Measurements from ENCODE around the gene JPT1.
"Not testable (repeated sequence)": the region's sequence is repeated elsewhere in the genome, so short reads cannot be mapped to it uniquely, and the experiment has no call there.

The JPT1 gene

GRCh38 chr17:75132018-75133000 lies 22.0 kb downstream of the JPT1 start:
- ATAC-seq (replicated peaks; ENCODE audit: extremely low read depth, poor library complexity, severe bottlenecking); H3K36me3 Mint-ChIP-seq (ENCODE audit: insufficient read depth); DNase-seq (ENCODE audit: low spot score in 2 of 2); H3K27me3 Mint-ChIP-seq; H3K9me3 Mint-ChIP-seq: not testable (repeated sequence)
- Mint-ChIP-seq H3K27ac (ENCODE audit: low read depth) (peak overlapping the region; percentile 49), H3K4me3 (peak overlapping the region; percentile 86), H3K4me1 (peaks cover 15% of the 10 kb centered on the region)

- ATAC-seq (replicated peaks; ENCODE audit: extremely low read depth, poor library complexity, severe bottlenecking) = peak; percentile 75
- Mint-ChIP-seq H3K4me3 (peak within 1 kb of the TSS; percentile 86), H3K4me1 (peaks cover 15% of the 10 kb centered on the region), H3K27ac (ENCODE audit: low read depth) (peak within 1 kb of the TSS; percentile 92), H3K27me3 (no peaks in the 10 kb centered on the region), H3K9me3 (no peaks in the 10 kb centered on the region), H3K36me3 (ENCODE audit: insufficient read depth) (peaks cover 8% of the 10 kb centered on the region)
- no peak for DNase-seq (ENCODE audit: low spot score in 2 of 2)
Observed at GRCh38 chr17:75131278-75132017, 22.9 kb downstream of the JPT1 start, which contains the start of gene NT5C. Gene NT5C (minus strand): TSS chr17:75131742. CDS start chr17:75131707, 35 bp downstream.

- Mint-ChIP-seq H3K27me3 (no peaks in the 10 kb centered on the region), H3K9me3 (no peaks in the 10 kb centered on the region), H3K4me3 (peak overlapping the region; percentile 86), H3K27ac (ENCODE audit: low read depth) (peak overlapping the region; percentile 92), H3K4me1 (peaks cover 19% of the 10 kb centered on the region), H3K36me3 (ENCODE audit: insufficient read depth) (peaks cover 7% of the 10 kb centered on the region)
- peak; percentile 60 for ATAC-seq (replicated peaks; ENCODE audit: extremely low read depth, poor library complexity, severe bottlenecking)
- no peak for DNase-seq (ENCODE audit: low spot score in 2 of 2)
Observed at GRCh38 chr17:75130632-75131277, 23.6 kb downstream of the JPT1 start.

GRCh38 chr17:75130059-75130631 lies 24.2 kb downstream of the JPT1 start:
- peaks cover 9% of the 10 kb centered on the region for H3K36me3 Mint-ChIP-seq (ENCODE audit: insufficient read depth)
- peak overlapping the region; percentile 86 for H3K4me3 Mint-ChIP-seq
- ATAC-seq (replicated peaks; ENCODE audit: extremely low read depth, poor library complexity, severe bottlenecking) (no peak), DNase-seq (ENCODE audit: low spot score in 2 of 2) (no peak)
- peak overlapping the region; percentile 92 for H3K27ac Mint-ChIP-seq (ENCODE audit: low read depth)
- H3K4me1 Mint-ChIP-seq = peaks cover 23% of the 10 kb centered on the region
- H3K27me3 Mint-ChIP-seq = no peaks in the 10 kb centered on the region
- H3K9me3 Mint-ChIP-seq = no peaks in the 10 kb centered on the region

- no peaks in the 10 kb centered on the region for H3K27me3 Mint-ChIP-seq
- peak overlapping the region; percentile 38 for H3K27ac Mint-ChIP-seq (ENCODE audit: low read depth)
- no peak for ATAC-seq (replicated peaks; ENCODE audit: extremely low read depth, poor library complexity, severe bottlenecking)
- no peak for DNase-seq (ENCODE audit: low spot score in 2 of 2)
- H3K4me1 Mint-ChIP-seq = peaks cover 26% of the 10 kb centered on the region
- H3K9me3 Mint-ChIP-seq = no peaks in the 10 kb centered on the region
- peaks cover 9% of the 10 kb centered on the region for H3K36me3 Mint-ChIP-seq (ENCODE audit: insufficient read depth)
- peak overlapping the region; percentile 37 for H3K4me3 Mint-ChIP-seq
Observed at GRCh38 chr17:75129576-75129975, 24.7 kb downstream of the JPT1 start.

GRCh38 chr17:75128694-75129505 lies 25.4 kb downstream of the JPT1 start:
- no peaks in the 10 kb centered on the region for H3K27me3 Mint-ChIP-seq
- H3K36me3 Mint-ChIP-seq (ENCODE audit: insufficient read depth) = peaks cover 9% of the 10 kb centered on the region
- H3K27ac Mint-ChIP-seq (ENCODE audit: low read depth) = peak overlapping the region; percentile 38
- ATAC-seq (replicated peaks; ENCODE audit: extremely low read depth, poor library complexity, severe bottlenecking) (no peak), DNase-seq (ENCODE audit: low spot score in 2 of 2) (no peak)
- peak overlapping the region; percentile 37 for H3K4me3 Mint-ChIP-seq
- H3K9me3 Mint-ChIP-seq = no peaks in the 10 kb centered on the region
- H3K4me1 Mint-ChIP-seq = peaks cover 30% of the 10 kb centered on the region

- H3K9me3 Mint-ChIP-seq; H3K27me3 Mint-ChIP-seq; DNase-seq (ENCODE audit: low spot score in 2 of 2); H3K4me3 Mint-ChIP-seq; H3K27ac Mint-ChIP-seq (ENCODE audit: low read depth); H3K36me3 Mint-ChIP-seq (ENCODE audit: insufficient read depth); ATAC-seq (replicated peaks; ENCODE audit: extremely low read depth, poor library complexity, severe bottlenecking): not testable (repeated sequence)
- H3K4me1 Mint-ChIP-seq = peaks cover 31% of the 10 kb centered on the region
Observed at GRCh38 chr17:75127936-75128335, 26.4 kb downstream of the JPT1 start.

- DNase-seq (ENCODE audit: low spot score in 2 of 2) (no peak), ATAC-seq (replicated peaks; ENCODE audit: extremely low read depth, poor library complexity, severe bottlenecking) (no peak)
- no peaks in the 10 kb centered on the region for H3K27me3 Mint-ChIP-seq
- no peak overlapping the region for H3K4me3 Mint-ChIP-seq
- peaks cover 10% of the 10 kb centered on the region for H3K36me3 Mint-ChIP-seq (ENCODE audit: insufficient read depth)
- H3K27ac Mint-ChIP-seq (ENCODE audit: low read depth) = no peak overlapping the region
- peaks cover 31% of the 10 kb centered on the region for H3K4me1 Mint-ChIP-seq
- no peaks in the 10 kb centered on the region for H3K9me3 Mint-ChIP-seq
Observed at GRCh38 chr17:75126954-75127353, 27.4 kb downstream of the JPT1 start.

- H3K4me3 Mint-ChIP-seq = no peak overlapping the region
- peaks cover 30% of the 10 kb centered on the region for H3K4me1 Mint-ChIP-seq
- no peaks in the 10 kb centered on the region for H3K9me3 Mint-ChIP-seq
- peaks cover 13% of the 10 kb centered on the region for H3K36me3 Mint-ChIP-seq (ENCODE audit: insufficient read depth)
- H3K27me3 Mint-ChIP-seq = no peaks in the 10 kb centered on the region
- H3K27ac Mint-ChIP-seq (ENCODE audit: low read depth) = no peak overlapping the region
- ATAC-seq (replicated peaks; ENCODE audit: extremely low read depth, poor library complexity, severe bottlenecking) (no peak), DNase-seq (ENCODE audit: low spot score in 2 of 2) (no peak)
Observed at GRCh38 chr17:75125984-75126383, 28.3 kb downstream of the JPT1 start.

GRCh38 chr17:75124819-75125162 lies 29.5 kb downstream of the JPT1 start:
- H3K9me3 Mint-ChIP-seq = no peaks in the 10 kb centered on the region
- no peaks in the 10 kb centered on the region for H3K27me3 Mint-ChIP-seq
- no peak for ATAC-seq (replicated peaks; ENCODE audit: extremely low read depth, poor library complexity, severe bottlenecking)
- H3K4me1 Mint-ChIP-seq = peaks cover 27% of the 10 kb centered on the region
- peak overlapping the region; percentile 25 for H3K27ac Mint-ChIP-seq (ENCODE audit: low read depth)
- H3K4me3 Mint-ChIP-seq = no peak overlapping the region
- DNase-seq (ENCODE audit: low spot score in 2 of 2) = no peak
- H3K36me3 Mint-ChIP-seq (ENCODE audit: insufficient read depth) = peaks cover 11% of the 10 kb centered on the region

- H3K4me3 Mint-ChIP-seq = no peak overlapping the region
- peaks cover 27% of the 10 kb centered on the region for H3K4me1 Mint-ChIP-seq
- H3K27me3 Mint-ChIP-seq = no peaks in the 10 kb centered on the region
- DNase-seq (ENCODE audit: low spot score in 2 of 2) (no peak), ATAC-seq (replicated peaks; ENCODE audit: extremely low read depth, poor library complexity, severe bottlenecking) (no peak)
- peaks cover 8% of the 10 kb centered on the region for H3K36me3 Mint-ChIP-seq (ENCODE audit: insufficient read depth)
- peak overlapping the region; percentile 25 for H3K27ac Mint-ChIP-seq (ENCODE audit: low read depth)
- no peaks in the 10 kb centered on the region for H3K9me3 Mint-ChIP-seq
Observed at GRCh38 chr17:75124041-75124818, 30.1 kb downstream of the JPT1 start.

All from central memory CD8-positive, alpha-beta T cell (primary cell).